ENCODE data around the gene VWA5B1. TPM values are rescaled to one million over a fixed set of nuclear protein-coding genes. Genes with fewer than 3 reads are reported as not detected.

Gene VWA5B1
- total RNA-seq, 3 donors from 2014 or later (not counting 1 experiment from before 2014, with no cell fraction given), result not detected

DNA sequence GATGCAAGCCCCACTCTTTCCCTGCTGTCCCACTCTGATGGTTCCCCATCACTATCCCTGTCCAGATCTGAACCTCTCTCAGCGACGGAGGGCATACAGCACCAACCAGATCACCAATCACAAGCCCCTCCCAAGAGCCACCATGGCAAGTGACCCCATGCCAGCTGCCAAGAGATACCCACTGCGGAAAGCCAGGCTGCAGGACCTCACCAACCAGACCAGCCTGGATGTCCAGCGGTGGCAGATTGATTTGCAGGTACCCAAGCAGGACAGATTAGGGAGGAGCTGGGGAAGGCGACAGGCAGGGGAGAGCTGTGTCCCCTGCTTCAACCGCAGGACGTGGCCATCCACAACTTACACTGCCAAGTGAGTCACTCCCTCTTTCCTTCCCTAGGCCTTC lies 46.9 kb downstream of the VWA5B1 start:
- Mint-ChIP-seq H3K27ac (no peak overlapping the region), H3K4me3 (no peak overlapping the region), H3K27me3 (ENCODE audit: low read depth in 2 of 2) (peaks cover 10 to 53% of the 10 kb centered on the region in 2 donors), H3K36me3 (no peaks in the 10 kb centered on the region), H3K4me1 (peaks cover 0 to 3% of the 10 kb centered on the region in 2 donors), H3K9me3 (no peaks in the 10 kb centered on the region)
- TF ChIP-seq, protein P1, sequence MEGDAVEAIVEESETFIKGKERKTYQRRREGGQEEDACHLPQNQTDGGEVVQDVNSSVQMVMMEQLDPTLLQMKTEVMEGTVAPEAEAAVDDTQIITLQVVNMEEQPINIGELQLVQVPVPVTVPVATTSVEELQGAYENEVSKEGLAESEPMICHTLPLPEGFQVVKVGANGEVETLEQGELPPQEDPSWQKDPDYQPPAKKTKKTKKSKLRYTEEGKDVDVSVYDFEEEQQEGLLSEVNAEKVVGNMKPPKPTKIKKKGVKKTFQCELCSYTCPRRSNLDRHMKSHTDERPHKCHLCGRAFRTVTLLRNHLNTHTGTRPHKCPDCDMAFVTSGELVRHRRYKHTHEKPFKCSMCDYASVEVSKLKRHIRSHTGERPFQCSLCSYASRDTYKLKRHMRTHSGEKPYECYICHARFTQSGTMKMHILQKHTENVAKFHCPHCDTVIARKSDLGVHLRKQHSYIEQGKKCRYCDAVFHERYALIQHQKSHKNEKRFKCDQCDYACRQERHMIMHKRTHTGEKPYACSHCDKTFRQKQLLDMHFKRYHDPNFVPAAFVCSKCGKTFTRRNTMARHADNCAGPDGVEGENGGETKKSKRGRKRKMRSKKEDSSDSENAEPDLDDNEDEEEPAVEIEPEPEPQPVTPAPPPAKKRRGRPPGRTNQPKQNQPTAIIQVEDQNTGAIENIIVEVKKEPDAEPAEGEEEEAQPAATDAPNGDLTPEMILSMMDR (IDR thresholded peaks at IDR 0.05), result no peak
- no peak overlapping the region for H3K27ac ChIP-seq (ENCODE audit: low read length)
- H3K36me3 ChIP-seq (ENCODE audit: control insufficient read depth, insufficient read depth, low read length), result no peaks in the 10 kb centered on the region
- H3K4me1 ChIP-seq (ENCODE audit: control insufficient read depth, insufficient read depth, low read length), result no peaks in the 10 kb centered on the region
- 86% methylated on average over 7 of the region's 7 CpGs for WGBS (ENCODE audit: insufficient coverage)
- no peak for ATAC-seq
- H3K9me3 ChIP-seq (ENCODE audit: control insufficient read depth, insufficient read depth, low read length), result no peaks in the 10 kb centered on the region
- DNase-seq, result no peak
- intact Hi-C loops (cut with micrococcal nuclease), result no loop called here
- peaks cover 3% of the 10 kb centered on the region for H3K27me3 ChIP-seq (ENCODE audit: control insufficient read depth, insufficient read depth, low read length)
- H3K4me3 ChIP-seq (ENCODE audit: low read length), result no peak overlapping the region

DNA sequence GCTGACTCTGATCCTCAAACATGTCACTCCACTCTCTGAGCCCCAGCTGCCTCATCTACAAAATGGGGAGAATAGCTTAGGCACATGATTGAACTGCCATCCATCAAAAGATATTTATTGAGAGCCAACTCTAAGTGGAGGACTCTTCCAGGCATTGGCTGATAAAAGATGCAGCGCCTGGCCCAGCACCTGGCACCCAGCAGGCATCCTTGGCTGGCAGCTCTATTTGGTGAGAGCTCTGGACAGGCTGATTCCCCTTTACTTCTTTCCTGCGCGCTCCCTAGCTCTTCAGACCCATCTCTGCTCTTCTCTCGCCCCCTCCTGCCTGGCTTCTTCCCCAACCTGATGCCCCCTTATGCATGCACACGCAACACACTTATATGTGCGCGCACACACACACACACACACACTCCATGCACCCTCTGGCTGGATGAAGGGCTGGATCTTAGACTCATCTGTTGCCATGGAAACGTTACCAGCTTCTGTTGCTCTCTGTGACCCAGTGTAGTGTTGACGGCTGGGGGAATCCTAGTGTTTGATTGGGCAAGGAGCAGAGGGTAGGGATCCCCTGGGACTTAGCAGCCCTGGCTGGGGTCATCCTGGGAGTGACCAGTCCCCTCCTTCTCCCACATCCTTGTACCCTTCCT lies 49.3 kb downstream of the VWA5B1 start:
- peaks cover 0 to 7% of the 10 kb centered on the region in 2 donors for H3K4me1 Mint-ChIP-seq
- Histone ChIP-seq H3K27me3 (ENCODE audit: control insufficient read depth, insufficient read depth, low read length) (peaks cover 15% of the 10 kb centered on the region), H3K27ac (ENCODE audit: low read length) (no peak overlapping the region), H3K36me3 (ENCODE audit: control insufficient read depth, insufficient read depth, low read length) (no peaks in the 10 kb centered on the region), H3K4me1 (ENCODE audit: control insufficient read depth, insufficient read depth, low read length) (peaks cover 4% of the 10 kb centered on the region), H3K4me3 (ENCODE audit: low read length) (no peak overlapping the region), H3K9me3 (ENCODE audit: control insufficient read depth, insufficient read depth, low read length) (no peaks in the 10 kb centered on the region)
- ATAC-seq (no peak), DNase-seq (no peak)
- no peaks in the 10 kb centered on the region for H3K9me3 Mint-ChIP-seq
- peaks cover 22 to 65% of the 10 kb centered on the region in 2 donors for H3K27me3 Mint-ChIP-seq (ENCODE audit: low read depth in 2 of 2)
- no peaks in the 10 kb centered on the region for H3K36me3 Mint-ChIP-seq
- H3K27ac Mint-ChIP-seq, result no peak overlapping the region
- TF ChIP-seq, protein P1 (IDR thresholded peaks at IDR 0.05), result no peak
- H3K4me3 Mint-ChIP-seq, result no peak overlapping the region
- 67% methylated on average over 9 of the region's 9 CpGs for WGBS (ENCODE audit: insufficient coverage)
- intact Hi-C loops (cut with micrococcal nuclease), result no loop called here

DNA sequence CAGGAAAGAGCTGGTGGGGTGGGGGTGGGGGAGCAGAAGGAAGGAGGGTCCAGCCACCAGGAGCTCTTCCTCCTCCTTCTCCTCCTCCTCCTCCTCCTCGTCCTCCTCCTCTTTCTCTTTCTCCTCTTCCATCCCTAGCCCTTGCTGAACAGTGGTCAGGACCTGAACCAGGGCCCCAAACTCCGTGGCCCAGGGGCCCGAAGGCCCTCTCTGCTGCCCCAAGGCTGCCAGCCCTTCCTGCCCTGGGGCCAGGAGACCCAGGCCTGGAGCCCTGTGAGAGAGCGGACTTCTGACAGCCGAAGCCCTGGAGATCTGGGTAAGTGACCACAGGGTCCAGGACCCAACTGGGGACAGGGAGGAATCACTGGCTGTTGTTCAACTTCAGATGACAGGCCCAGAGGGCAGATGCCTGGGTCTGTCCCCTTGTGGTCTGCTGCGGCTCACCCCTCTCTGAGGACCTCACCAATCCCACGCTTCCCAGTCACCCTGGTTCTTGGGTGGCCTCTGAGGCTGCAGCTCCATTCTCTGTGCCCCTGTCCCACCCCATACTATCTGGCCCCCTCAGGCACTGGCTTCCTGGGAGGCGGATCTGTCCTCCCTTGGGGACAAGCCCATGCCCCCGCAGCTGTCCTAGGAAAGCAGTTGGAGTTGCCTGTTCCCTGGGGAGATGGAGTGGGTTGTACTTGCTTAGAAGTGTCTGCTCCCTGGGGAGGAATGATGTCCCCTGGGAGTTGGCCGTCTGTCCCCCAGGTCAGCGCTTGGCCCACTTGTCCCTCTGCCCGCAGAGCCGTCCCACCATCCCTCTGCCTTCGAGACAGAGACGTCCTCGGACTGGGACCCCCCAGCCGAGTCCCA lies 51.8 kb downstream of the VWA5B1 start:
- TF ChIP-seq, protein P1 (IDR thresholded peaks at IDR 0.05), result no peak
- Histone ChIP-seq H3K9me3 (ENCODE audit: control insufficient read depth, insufficient read depth, low read length) (no peaks in the 10 kb centered on the region), H3K36me3 (ENCODE audit: control insufficient read depth, insufficient read depth, low read length) (no peaks in the 10 kb centered on the region), H3K27ac (ENCODE audit: low read length) (no peak overlapping the region), H3K4me3 (ENCODE audit: low read length) (no peak overlapping the region), H3K4me1 (ENCODE audit: control insufficient read depth, insufficient read depth, low read length) (peaks cover 4% of the 10 kb centered on the region), H3K27me3 (ENCODE audit: control insufficient read depth, insufficient read depth, low read length) (peaks cover 19% of the 10 kb centered on the region)
- H3K27me3 Mint-ChIP-seq (ENCODE audit: low read depth in 2 of 2), result peaks cover 18 to 59% of the 10 kb centered on the region in 2 donors
- H3K27ac Mint-ChIP-seq, result no peak overlapping the region
- intact Hi-C loops (cut with micrococcal nuclease), result no loop called here
- ATAC-seq (no peak), DNase-seq (no peak)
- WGBS (ENCODE audit: insufficient coverage), result 58% methylated on average over 17 of the region's 17 CpGs
- peaks cover 8% of the 10 kb centered on the region for H3K36me3 Mint-ChIP-seq
- H3K4me1 Mint-ChIP-seq, result peaks cover 0 to 7% of the 10 kb centered on the region in 2 donors
- peaks cover 2% of the 10 kb centered on the region in 2 donors for H3K9me3 Mint-ChIP-seq
- no peak overlapping the region for H3K4me3 Mint-ChIP-seq
